NCI-H187 (cell line): Measurements from ENCODE around the gene SKIC3.

ENCODE experiments used
- DNase-seq, 2 experiments: peaks; one replicate each; lab custom pipeline; 2025; lab: John Stamatoyannopoulos, UW

The SKIC3 gene

DNA sequence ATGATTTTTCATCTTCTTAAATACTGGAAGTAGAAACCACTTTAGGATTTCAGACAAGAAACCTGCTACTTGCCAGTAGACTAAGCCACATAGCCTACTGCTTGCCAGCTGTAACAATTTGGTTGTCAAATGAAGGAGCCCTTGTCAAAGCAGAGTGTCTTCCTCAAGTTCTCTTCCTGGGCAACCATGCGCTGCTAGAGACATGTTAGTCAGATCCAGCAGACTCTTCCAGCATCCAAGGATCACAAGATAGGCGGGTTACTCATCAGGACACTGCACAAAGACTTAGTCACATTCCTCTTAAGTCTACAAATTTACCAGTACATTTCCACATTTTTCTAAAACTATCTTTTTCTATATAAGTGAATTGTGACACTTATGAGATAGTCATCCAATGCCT, 24.4 kb downstream of the SKIC3 start:
- DNase-seq = no peak

DNA sequence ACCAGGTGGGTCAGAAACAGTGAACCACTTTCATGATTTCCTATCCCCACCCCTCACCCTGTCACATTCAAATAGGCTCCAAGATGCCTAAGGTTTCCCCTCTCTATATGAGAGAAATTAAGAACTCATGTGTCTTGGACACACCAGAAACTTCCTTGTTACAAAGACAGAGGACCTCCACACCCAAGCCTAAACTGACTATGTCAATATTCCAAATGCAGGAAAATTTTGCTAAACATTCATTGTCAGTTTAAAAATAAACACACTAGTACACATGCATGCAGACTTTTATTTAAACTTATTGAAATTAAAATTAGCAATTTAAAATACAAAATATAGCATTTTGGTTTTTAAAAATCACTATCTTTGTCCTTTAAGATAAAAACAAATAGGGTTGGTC, 26.2 kb downstream of the SKIC3 start:
- no peak for DNase-seq

DNA sequence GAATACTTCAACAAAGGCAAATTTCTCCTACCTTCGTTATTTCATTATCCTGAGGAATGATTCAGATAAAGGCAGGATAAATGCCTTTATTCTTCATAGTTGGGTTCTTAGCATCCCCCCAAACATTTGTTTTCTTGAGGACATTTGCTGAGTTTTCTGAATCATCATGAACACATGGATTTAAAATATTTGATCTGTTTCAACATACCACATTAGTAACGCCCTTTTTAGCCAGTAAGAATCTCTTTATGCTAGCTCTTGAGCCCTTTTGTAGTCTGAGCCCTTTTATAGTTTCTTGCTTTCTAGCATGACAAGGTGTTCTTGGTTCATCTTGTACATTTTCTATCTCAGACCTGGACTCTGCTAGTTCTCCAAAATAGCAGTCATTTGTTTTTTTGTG, 27.9 kb downstream of the SKIC3 start:
- DNase-seq = no peak

DNA sequence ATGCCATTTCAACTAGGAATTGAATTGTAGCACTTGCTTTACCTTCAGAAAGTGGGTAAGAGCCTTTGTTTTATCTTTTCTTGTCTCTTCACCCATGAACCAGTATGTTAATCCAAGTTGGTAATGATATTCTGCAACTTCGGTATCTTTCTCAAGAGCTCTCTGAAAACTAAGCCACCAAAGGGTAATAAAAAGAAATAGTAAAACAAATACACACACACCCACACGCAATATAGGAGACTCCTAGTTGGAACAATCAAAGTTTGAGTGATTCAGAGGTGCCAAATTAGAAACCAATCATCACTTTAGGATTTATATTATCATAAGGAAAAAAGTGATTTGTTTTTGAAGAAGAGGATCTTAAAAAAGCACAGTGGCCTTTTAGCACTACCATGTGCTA, 30.4 kb downstream of the SKIC3 start:
- no peak for DNase-seq

DNA sequence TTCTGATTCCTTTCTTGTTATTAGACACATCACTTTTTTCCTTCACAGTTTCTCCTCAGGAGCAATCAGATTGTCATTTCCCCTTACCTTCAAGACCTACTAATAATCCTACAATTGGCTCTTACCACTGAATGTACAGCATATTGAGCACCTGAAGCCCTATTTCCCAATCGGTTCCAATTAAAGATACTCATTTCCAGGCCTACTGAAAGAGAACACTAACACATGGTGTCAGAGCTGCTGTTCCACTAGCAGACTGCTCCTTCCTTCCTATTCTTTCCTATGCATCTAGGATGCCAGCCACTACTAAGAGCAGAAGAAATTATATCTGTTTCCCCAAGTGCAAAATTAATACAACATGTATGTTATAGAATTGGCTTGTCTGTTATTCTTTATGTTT, 34.6 kb downstream of the SKIC3 start:
- no peak for DNase-seq

DNA sequence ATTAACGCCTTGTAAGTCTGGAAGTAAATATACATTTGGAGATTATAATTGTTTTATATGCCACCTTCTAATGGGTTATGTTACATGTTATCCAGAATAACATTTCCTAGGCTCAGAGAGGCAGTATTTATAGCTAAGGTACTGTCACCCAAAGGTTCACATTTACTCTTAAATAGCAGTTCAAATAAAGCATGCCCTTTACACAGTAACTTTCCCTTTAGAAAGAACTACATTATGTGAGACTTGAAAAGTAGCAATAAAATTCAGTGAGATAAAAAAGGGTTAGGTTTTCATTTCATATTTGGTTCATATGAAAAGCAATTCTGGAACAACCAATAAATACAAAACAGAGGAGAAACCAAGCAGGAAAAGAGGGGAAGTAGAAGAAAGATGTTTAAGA, 35.1 kb downstream of the SKIC3 start:
- no peak for DNase-seq

DNA sequence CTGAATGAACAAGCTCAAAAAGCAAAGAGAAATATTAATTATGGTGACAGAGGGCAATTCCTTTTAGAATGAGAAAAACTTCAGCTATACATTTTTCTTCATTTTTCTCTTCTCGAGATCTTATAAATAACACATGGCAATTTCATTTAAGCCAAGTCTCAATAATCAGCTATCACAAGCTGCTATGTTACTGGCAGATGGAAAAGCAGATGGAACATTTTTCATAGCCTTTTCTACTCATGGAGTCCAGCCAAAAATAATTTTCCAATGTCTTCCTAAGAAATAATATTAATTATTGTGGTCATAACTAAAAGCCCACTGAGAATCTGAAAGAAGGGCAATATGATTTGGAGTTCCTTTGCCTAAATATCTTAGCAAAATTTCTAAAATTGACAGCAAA, 35.6 kb downstream of the SKIC3 start:
- no peak for DNase-seq

DNA sequence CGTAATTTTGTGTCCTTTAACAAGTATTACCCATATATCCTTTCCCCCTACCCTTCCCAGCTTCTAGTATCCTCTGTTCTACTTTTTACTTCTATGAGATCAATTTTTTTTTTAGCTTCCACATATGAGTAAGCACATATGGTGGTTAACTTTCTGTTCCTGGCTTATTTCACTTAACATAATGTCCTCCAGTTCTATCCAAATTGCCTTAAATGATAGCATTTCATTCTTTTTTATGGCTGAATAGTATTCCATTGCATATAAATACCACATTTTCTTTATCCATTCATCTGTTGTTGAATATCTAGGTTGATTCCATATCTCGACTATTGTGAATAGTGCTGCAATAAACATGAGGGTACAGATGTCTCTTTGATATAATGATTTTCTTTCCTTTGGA, 36.4 kb downstream of the SKIC3 start:
- DNase-seq = no peak

DNA sequence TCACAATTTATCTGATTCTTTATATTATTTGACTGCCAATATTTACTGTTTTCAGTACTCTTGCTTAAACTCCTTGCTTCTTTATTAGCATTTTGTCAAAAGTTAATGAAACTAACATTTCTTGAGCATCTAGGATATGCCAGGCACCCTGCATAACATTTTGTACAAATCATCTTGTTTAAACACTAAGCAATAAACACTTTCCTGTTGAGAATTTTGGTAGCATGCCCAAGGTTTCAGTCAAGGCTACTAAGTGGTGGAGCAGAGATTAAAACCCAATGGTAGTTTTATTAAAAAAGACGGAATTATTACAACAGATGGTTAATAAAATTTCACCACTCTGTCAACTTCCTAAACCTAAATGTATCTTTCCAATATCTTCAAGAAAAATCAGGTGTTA, 43.2 kb downstream of the SKIC3 start:
- no peak for DNase-seq

DNA sequence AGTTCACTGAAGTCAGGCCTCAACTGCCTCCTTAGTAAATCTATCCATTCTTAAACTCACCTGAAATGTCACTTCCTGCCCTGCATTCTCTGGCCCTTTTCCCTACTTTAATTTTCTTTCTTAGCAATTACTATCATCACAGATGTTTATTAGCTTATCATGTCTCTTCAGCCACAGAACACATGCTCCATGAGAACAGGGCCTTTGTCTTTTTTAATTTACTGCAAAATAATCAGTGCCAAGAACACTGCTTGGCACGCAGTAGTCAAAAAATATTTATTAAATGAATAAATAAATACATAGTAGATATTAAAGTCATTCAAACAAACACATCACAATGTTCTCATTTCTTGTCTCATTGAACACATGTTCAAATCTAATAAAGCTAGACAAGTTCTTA, 46.2 kb downstream of the SKIC3 start:
- no peak for DNase-seq
